K562 (cell line): ENCODE measurements around the gene DPH2. TPM values are rescaled to one million over a fixed set of nuclear protein-coding genes. Genes with fewer than 3 reads are reported as not detected.

Experiments used
- ATAC-seq: fragments of 200-7000 bp; cut with Tn5 transposase; 3 replicates; pipeline ENCODE4 v1.9.1; 2020; ENCODE audit warnings: moderate library complexity
- BruUV-seq: library from RNA; stranded (reverse); fragments of 400-500 nt; replicated peaks from 2 replicates; lab custom pipeline; 2021; lab: Mats Ljungman, UMichigan
- CTCF ChIA-PET: fragments of 300-600 bp; formaldehyde crosslinking; extraction: SDS; loops from one replicate; lab custom pipeline; 2021; ENCODE audit warnings: low intra/inter-chr PET ratio; lab: Yijun Ruan, JAX
- POLR2A ChIA-PET: fragments of 300-600, 350-650 bp; sonication (Branson Sonifier 250); formaldehyde crosslinking; extraction: SDS; loops from one replicate; lab custom pipeline; 2021; ENCODE audit warnings: antibody characterized with exemption, inconsistent platforms; lab: Yijun Ruan, JAX
- DNase-seq, 4 experiments: peaks; one replicate each; pipeline versions ENCODE4 v3.0.0 to v3.0.0-alpha.2; 2011 to 2018; ENCODE audit warnings: low spot score in 3 of 4, mixed read lengths in 3 of 4; ENCODE audit errors: extremely low read depth in 1 of 4
- FAIRE-seq: peaks from 2 replicates; lab custom pipeline; 2011; peaks lifted over from hg19 to GRCh38; lab: Jason Lieb, UNC
- H2AFZ ChIP-seq: 2 replicates; pipeline ENCODE4 v1.6.0; 2011; ENCODE audit warnings: low read depth, low read length, control low read depth, inconsistent platforms
- H3K27ac ChIP-seq: fragments of 200-600 bp; 3 replicates; pipeline ENCODE4 v1.8.0; 2011; ENCODE audit warnings: low read depth, mild to moderate bottlenecking, control low read depth, inconsistent platforms, low read length, moderate library complexity, mixed read lengths; ENCODE audit errors: extremely low read depth
- H3K27me3 ChIP-seq, 2 experiments: fragments of 300-600 bp in 1 of 2; 2 replicates in 1 of 2; 3 replicates in 1 of 2; pipeline versions ENCODE4 v1.6.0 to v1.8.0; 2011; ENCODE audit warnings: inconsistent platforms in 2 of 2, low read length in 2 of 2, mild to moderate bottlenecking in 1 of 2, mixed read lengths in 1 of 2, moderate library complexity in 1 of 2; ENCODE audit not compliant: control insufficient read depth in 2 of 2, insufficient read depth in 2 of 2
- H3K36me3 ChIP-seq: fragments of 300-600 bp; 3 replicates; pipeline ENCODE4 v1.8.0; 2011; ENCODE audit warnings: mild to moderate bottlenecking, low read length, inconsistent platforms; ENCODE audit not compliant: control insufficient read depth, insufficient read depth
- H3K4me1 ChIP-seq, 2 experiments: fragments of 200-600 bp in 1 of 2; replicated peaks in 1 of 2; 2 replicates in 1 of 2; 3 replicates in 1 of 2; pipeline versions ENCODE4 v1.5.1 to v1.8.0; 2011; ENCODE audit warnings: inconsistent platforms in 2 of 2, low read length in 2 of 2, mild to moderate bottlenecking in 1 of 2, mixed read lengths in 1 of 2, moderate library complexity in 1 of 2; ENCODE audit not compliant: control insufficient read depth in 2 of 2, insufficient read depth in 2 of 2
- H3K4me2 ChIP-seq: 2 replicates; pipeline ENCODE4 v1.6.1; 2011; ENCODE audit warnings: low read length, control low read depth, inconsistent platforms, mixed read lengths; ENCODE audit not compliant: insufficient read depth
- H3K4me3 ChIP-seq: fragments of 200-600 bp; sonication (generic), shearing (Covaris generic); 2 replicates; pipeline ENCODE4 v1.5.1; 2016; ENCODE audit warnings: control low read depth, inconsistent platforms
- H3K79me2 ChIP-seq: fragments of 200-600 bp; 3 replicates; pipeline ENCODE4 v1.8.0; 2011; ENCODE audit warnings: low read length, inconsistent platforms; ENCODE audit not compliant: control insufficient read depth, insufficient read depth
- H3K9ac ChIP-seq, 2 experiments: 2 replicates each; pipeline versions ENCODE4 v1.6.0 to v1.6.1; 2011; ENCODE audit warnings: low read depth in 2 of 2, low read length in 2 of 2, control low read depth in 1 of 2, inconsistent platforms in 1 of 2, mild to moderate bottlenecking in 1 of 2, mixed read lengths in 1 of 2; ENCODE audit not compliant: insufficient read depth in 1 of 2
- H3K9me1 ChIP-seq: one replicate; pipeline ENCODE4 v1.6.0; 2011; ENCODE audit warnings: inconsistent platforms, mild to moderate bottlenecking, low read length, moderate library complexity; ENCODE audit not compliant: control insufficient read depth, insufficient read depth
- H3K9me3 ChIP-seq: replicated peaks from 2 replicates; pipeline ENCODE4 v1.5.1; 2011; ENCODE audit warnings: low read depth, low read length, inconsistent platforms; ENCODE audit not compliant: control insufficient read depth, insufficient read depth
- H4K20me1 ChIP-seq: replicated peaks from 2 replicates; pipeline ENCODE4 v1.6.1; 2011; ENCODE audit warnings: low read length, inconsistent platforms, mixed read lengths; ENCODE audit not compliant: control insufficient read depth, insufficient read depth
- ATF3 ChIP-seq, 2 experiments: fragments of 450-650 bp in 1 of 2; sonication (generic) in 1 of 2; formaldehyde crosslinking in 1 of 2; IDR thresholded peaks in 1 of 2; conservative IDR thresholded peaks in 1 of 2; 2 replicates each; pipeline versions ENCODE4 v1.6.1 to v1.8.1; 2016 to 2023; ENCODE audit warnings: mild to moderate bottlenecking in 2 of 2, moderate library complexity in 2 of 2, inconsistent platforms in 1 of 2, missing genetic modification reagents in 1 of 2
- BRF2 ChIP-seq: IDR thresholded peaks from 3 replicates; pipeline ENCODE4 v1.6.1; 2011; ENCODE audit warnings: borderline replicate concordance, mild to moderate bottlenecking; ENCODE audit not compliant: insufficient read length, insufficient read depth
- CBFA2T3 ChIP-seq: fragments of 450-650 bp; IDR thresholded peaks from 2 replicates; pipeline ENCODE4 v1.6.1; 2017
- CHD2 ChIP-seq: IDR thresholded peaks from 2 replicates; pipeline ENCODE4 v1.6.1; 2011; ENCODE audit warnings: low read depth, low read length
- DDX20 ChIP-seq: fragments of 450-650 bp; IDR thresholded peaks from 2 replicates; pipeline ENCODE4 v1.6.1; 2016; ENCODE audit warnings: missing genetic modification characterization, low read depth, mild to moderate bottlenecking, missing compliant biosample characterization, moderate library complexity
- GABPB1 ChIP-seq: sonication (generic); formaldehyde crosslinking; IDR thresholded peaks from 2 replicates; pipeline ENCODE4 v1.8.0; 2022; ENCODE audit warnings: mild to moderate bottlenecking, missing genetic modification reagents
- MECOM ChIP-seq: fragments of 250-450 bp; sonication (Bioruptor Pico); IDR thresholded peaks from 2 replicates; pipeline ENCODE4 v1.8.0; 2022; ENCODE audit warnings: inconsistent platforms
- MTA1 ChIP-seq: fragments of 450-650 bp; IDR thresholded peaks from 2 replicates; pipeline ENCODE4 v1.6.1; 2017; ENCODE audit warnings: borderline replicate concordance
- MXD1 ChIP-seq: fragments of 250-450 bp; sonication (Bioruptor Pico); IDR thresholded peaks from 2 replicates; pipeline ENCODE4 v1.8.0; 2021; ENCODE audit warnings: borderline replicate concordance, mild to moderate bottlenecking, moderate library complexity; ENCODE audit not compliant: poor library complexity, severe bottlenecking
- RBFOX2 ChIP-seq: fragments of 200-400 bp; formaldehyde crosslinking; IDR thresholded peaks from 2 replicates; pipeline ENCODE4 v1.6.1; 2017; ENCODE audit warnings: low read depth, mild to moderate bottlenecking, low read length, moderate library complexity
- SAP30 ChIP-seq: fragments of 200-600 bp; sonication (generic); IDR thresholded peaks from 2 replicates; pipeline ENCODE4 v1.6.1; 2012; ENCODE audit warnings: borderline replicate concordance, low read depth, mild to moderate bottlenecking, moderate library complexity, low read length, control low read depth, inconsistent platforms; ENCODE audit not compliant: insufficient read depth, poor library complexity, severe bottlenecking
- ZC3H4 ChIP-seq: sonication (generic); formaldehyde crosslinking; IDR thresholded peaks from 2 replicates; pipeline ENCODE4 v1.9.0; 2021; ENCODE audit warnings: missing genetic modification reagents, borderline replicate concordance
- WGBS: fragments of 100-300 bp; shearing (Covaris generic); methylation state at CpG from one replicate; pipeline ENCODE4 v1.1.6; 2016; ENCODE audit warnings: low coverage, mixed read lengths; ENCODE audit not compliant: insufficient coverage; ENCODE audit errors: missing lambda C conversion rate; 5-methylcytosine and 5-hydroxymethylcytosine counted together
- in situ Hi-C: fragments of 300-500 bp; cut with MboI; formaldehyde crosslinking; loops from 4 replicates; pipeline ENCODE4 v1.15.0; 2018; ENCODE audit warnings: inconsistent platforms, mixed read lengths
- intact Hi-C: fragments of 100-400 bp; cut with micrococcal nuclease; formaldehyde crosslinking; loops from 2 replicates; pipeline ENCODE4 v1.14.2; 2022
- polyA plus RNA-seq, 8 experiments: library from polyadenylated mRNA; depleted of rRNA in 4 of 8; stranded (reverse) in 5 of 8; unstranded in 3 of 8; fragments of >200 nt; fragmentation: Nextera tagmentation in 2 of 8; fragmentation: Illumina TruSeq in 1 of 8; extraction: Ambion mirVana in 2 of 8; extraction: Trizol in 1 of 8; gene quantifications; 2 replicates each; pipeline versions ENCODE4 v1.2.1 to v1.2.3, GENCODE V29; 2011 to 2014; ENCODE audit warnings: inconsistent platforms in 1 of 8, missing spikeins in 1 of 8
- total RNA-seq, 7 experiments: library from RNA; depleted of rRNA in 6 of 7; stranded (reverse); fragments of >200 nt in 6 of 7; fragmentation: Illumina TruSeq in 2 of 7; extraction: Trizol in 2 of 7; gene quantifications; 2 replicates each; pipeline versions ENCODE4 v1.2.1 to v1.2.3, GENCODE V29; 2011 to 2021; ENCODE audit warnings: low replicate concordance in 1 of 7

The DPH2 gene
- total and polyA plus RNA-seq, 9 of the 15 experiments (the other 6 are each of a cell fraction or from before 2014, with no cell fraction given), result 17.9 to 94.1 (median 68.1) TPM

- Histone ChIP-seq H3K27me3 (no peaks in the 10 kb centered on the region), H3K36me3 (peaks cover 81% of the 10 kb centered on the region; the same call in 2 of the 3 replicates), H3K27ac (peak overlapping the region; percentile 16; the same call in 1 of the 3 replicates), H3K9ac (peak overlapping the region in 1 of 2 experiments; percentile 99; a peak in 2 of 4 replicates), H3K9me3 (no peaks in the 10 kb centered on the region), H3K79me2 (peaks cover 56% of the 10 kb centered on the region), H2AFZ (no peak overlapping the region), H4K20me1 (peaks cover 19% of the 10 kb centered on the region; the same call in 1 of the 2 replicates), H3K9me1 (peaks cover 14% of the 10 kb centered on the region), H3K4me3 (no peak overlapping the region), H3K4me2 (peak overlapping the region; percentile 23; the same call in 1 of the 2 replicates), H3K4me1 (peaks cover 32 to 68% of the 10 kb centered on the region in 2 experiments)
- FAIRE-seq (no peak), ATAC-seq (no peak), DNase-seq (no peak)
- 87% methylated on average over 8 of the region's 8 CpGs for WGBS
- CTCF ChIA-PET, result no interaction called here
- intact Hi-C loops (no loop called here), in situ Hi-C loops (no loop called here)
- POLR2A ChIA-PET, result interaction anchor here (0.8 to 1.2 kb wide), 2 partner anchors 52 to 66 kb away, joined by 3 read pairs; no protein-coding TSS in a partner anchor
- TF ChIP-seq DDX20 (no peak), RBFOX2 (peak; percentile 13; the same call in 1 of the 2 replicates)
- no TSS peak for BruUV-seq
Observed at GRCh38 chr1:43982241-43982640, 12.4 kb downstream of the DPH2 start.

- ChIA-PET POLR2A (interaction anchor here (0.8 kb wide), 1 partner anchor 53 kb away, joined by 3 read pairs; no protein-coding TSS in a partner anchor), CTCF (no interaction called here)
- Histone ChIP-seq H3K79me2 (peaks cover 50% of the 10 kb centered on the region), H2AFZ (no peak overlapping the region), H3K9me3 (no peaks in the 10 kb centered on the region), H3K4me3 (no peak overlapping the region), H3K36me3 (peaks cover 78% of the 10 kb centered on the region; the same call in 2 of the 3 replicates), H3K9ac (peak overlapping the region in 1 of 2 experiments; percentile 99; a peak in 2 of 4 replicates), H3K27me3 (no peaks in the 10 kb centered on the region), H3K9me1 (peaks cover 14% of the 10 kb centered on the region), H3K4me2 (peak overlapping the region; percentile 23; the same call in 1 of the 2 replicates), H3K4me1 (peaks cover 27 to 62% of the 10 kb centered on the region in 2 experiments), H3K27ac (peak overlapping the region; percentile 16; the same call in 1 of the 3 replicates), H4K20me1 (peaks cover 13% of the 10 kb centered on the region; the same call in 1 of the 2 replicates)
- peak in 2 of 4 experiments; percentile 32 to 39 for DNase-seq
- no peak for ATAC-seq
- WGBS, result 59% methylated on average over 15 of the region's 15 CpGs
- FAIRE-seq, result no peak
- no TSS peak for BruUV-seq
- in situ Hi-C loops (no loop called here), intact Hi-C loops (no loop called here)
- no peak for TF ChIP-seq SAP30
- TF ChIP-seq ZC3H4 (CRISPR knock-in tag), result no peak
- TF ChIP-seq CHD2, result no peak
- peak; percentile 48 for TF ChIP-seq CBFA2T3
- no peak for TF ChIP-seq MXD1 (CRISPR knock-in tag)
- TF ChIP-seq MTA1, result no peak
- TF ChIP-seq MECOM (CRISPR knock-in tag), result no peak
- TF ChIP-seq BRF2, result no peak
- peak; percentile 32; the same call in 1 of the 2 replicates for TF ChIP-seq ATF3 (IDR thresholded peaks at IDR 0.05)
- TF ChIP-seq ATF3 (CRISPR knock-in tag; conservative IDR thresholded peaks at IDR 0.05), result no peak
- no peak for TF ChIP-seq GABPB1 (CRISPR knock-in tag)
Observed at GRCh38 chr1:43982808-43983207, 13.0 kb downstream of the DPH2 start.
